BE2C (cell line): ENCODE results near the gene SEMA5B.

Experiments used
- DNase-seq: peaks from one replicate; pipeline ENCODE4 v3.0.0-alpha.2; 2020
- H3K27me3 ChIP-seq: fragments of 250-450 bp; sonication (Bioruptor Pico); 2 replicates; pipeline ENCODE4 v1.5.1; 2020; ENCODE audit warnings: mild to moderate bottlenecking
- H3K36me3 ChIP-seq: fragments of 250-450 bp; sonication (Bioruptor Pico); 2 replicates; pipeline ENCODE4 v1.5.1; 2020; ENCODE audit warnings: mild to moderate bottlenecking
- H3K4me1 ChIP-seq: fragments of 250-450 bp; sonication (Bioruptor Pico); 2 replicates; pipeline ENCODE4 v1.5.1; 2020
- H3K4me3 ChIP-seq: 2 replicates; pipeline ENCODE4 v1.5.1; 2011; ENCODE audit warnings: low read depth, low read length
- H3K9me3 ChIP-seq: fragments of 250-450 bp; sonication (Bioruptor Pico); 2 replicates; pipeline ENCODE4 v1.5.1; 2020
- TF ChIP-seq, protein P1 (sequence below): IDR thresholded peaks from 2 replicates; pipeline ENCODE4 v1.5.1; 2012; ENCODE audit warnings: mild to moderate bottlenecking, low read depth, low read length

Gene SEMA5B

DNA sequence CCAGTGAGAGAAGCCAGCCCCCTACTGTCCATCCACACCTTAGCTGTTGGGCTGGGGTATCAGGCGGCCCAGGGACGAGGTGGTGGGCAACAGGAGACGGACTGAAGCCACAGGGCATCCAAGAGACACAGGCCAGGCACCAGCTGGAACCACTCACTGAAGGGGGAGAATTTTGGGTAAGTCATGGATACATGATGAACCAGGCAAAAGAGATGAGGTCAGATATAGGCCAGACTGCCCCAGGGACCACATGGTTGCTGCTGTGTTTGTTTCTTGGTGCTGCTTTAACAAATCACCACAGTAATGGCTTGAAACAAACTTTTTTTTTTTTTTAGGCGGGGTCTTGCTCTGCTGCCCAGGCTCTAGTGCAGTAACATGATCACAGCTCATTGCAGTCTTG, 66.4 kb downstream of the SEMA5B start:
- no peaks in the 10 kb centered on the region for H3K27me3 ChIP-seq
- peaks cover 7% of the 10 kb centered on the region for H3K4me1 ChIP-seq
- TF ChIP-seq, protein P1, sequence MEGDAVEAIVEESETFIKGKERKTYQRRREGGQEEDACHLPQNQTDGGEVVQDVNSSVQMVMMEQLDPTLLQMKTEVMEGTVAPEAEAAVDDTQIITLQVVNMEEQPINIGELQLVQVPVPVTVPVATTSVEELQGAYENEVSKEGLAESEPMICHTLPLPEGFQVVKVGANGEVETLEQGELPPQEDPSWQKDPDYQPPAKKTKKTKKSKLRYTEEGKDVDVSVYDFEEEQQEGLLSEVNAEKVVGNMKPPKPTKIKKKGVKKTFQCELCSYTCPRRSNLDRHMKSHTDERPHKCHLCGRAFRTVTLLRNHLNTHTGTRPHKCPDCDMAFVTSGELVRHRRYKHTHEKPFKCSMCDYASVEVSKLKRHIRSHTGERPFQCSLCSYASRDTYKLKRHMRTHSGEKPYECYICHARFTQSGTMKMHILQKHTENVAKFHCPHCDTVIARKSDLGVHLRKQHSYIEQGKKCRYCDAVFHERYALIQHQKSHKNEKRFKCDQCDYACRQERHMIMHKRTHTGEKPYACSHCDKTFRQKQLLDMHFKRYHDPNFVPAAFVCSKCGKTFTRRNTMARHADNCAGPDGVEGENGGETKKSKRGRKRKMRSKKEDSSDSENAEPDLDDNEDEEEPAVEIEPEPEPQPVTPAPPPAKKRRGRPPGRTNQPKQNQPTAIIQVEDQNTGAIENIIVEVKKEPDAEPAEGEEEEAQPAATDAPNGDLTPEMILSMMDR, result no peak
- H3K4me3 ChIP-seq, result no peak overlapping the region
- no peaks in the 10 kb centered on the region for H3K9me3 ChIP-seq
- no peaks in the 10 kb centered on the region for H3K36me3 ChIP-seq
- peak; percentile 34 for DNase-seq

DNA sequence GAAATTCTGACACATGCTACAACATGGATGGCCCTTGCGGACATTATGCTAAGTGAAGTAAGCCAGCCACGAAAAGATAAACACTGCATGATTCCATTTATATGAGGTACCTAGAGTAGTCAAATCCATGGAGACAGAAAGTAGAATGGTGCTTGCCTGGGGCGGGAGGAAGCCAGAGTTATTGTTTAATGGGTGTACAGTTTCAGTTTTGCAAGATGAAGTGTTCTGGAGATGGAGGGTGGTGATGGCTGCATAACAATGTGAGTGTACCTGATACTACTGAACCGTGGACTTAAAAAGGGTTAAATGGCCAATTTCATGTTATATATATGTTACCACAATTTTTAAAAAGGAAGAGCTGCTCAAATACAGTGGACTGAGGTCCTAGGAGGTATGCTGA, 66.9 kb downstream of the SEMA5B start:
- Histone ChIP-seq H3K4me1 (peaks cover 7% of the 10 kb centered on the region), H3K9me3 (no peaks in the 10 kb centered on the region), H3K36me3 (no peaks in the 10 kb centered on the region), H3K4me3 (no peak overlapping the region), H3K27me3 (no peaks in the 10 kb centered on the region)
- no peak for DNase-seq
- TF ChIP-seq, protein P1, result no peak

DNA sequence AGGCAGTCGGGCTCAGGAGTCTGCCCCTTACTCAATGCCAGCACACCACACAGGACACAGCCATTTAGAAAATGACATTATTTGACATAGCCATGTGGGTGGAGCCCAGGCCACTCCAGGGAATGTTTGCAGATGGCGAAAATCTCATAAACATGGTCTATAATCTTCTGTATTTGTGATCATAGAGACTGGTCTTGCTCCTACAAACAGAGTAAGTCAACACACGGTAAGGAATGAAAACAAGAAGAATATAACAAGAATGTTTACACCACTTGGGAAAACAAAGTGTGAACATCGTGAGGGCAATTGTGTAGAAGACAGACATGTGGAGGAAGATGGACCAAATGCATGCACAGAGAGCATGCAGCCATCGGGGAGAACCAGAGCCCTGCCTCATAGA, 68.2 kb downstream of the SEMA5B start:
- TF ChIP-seq, protein P1, result no peak
- H3K27me3 ChIP-seq, result no peaks in the 10 kb centered on the region
- H3K4me1 ChIP-seq, result peaks cover 7% of the 10 kb centered on the region; the same call in 1 of the 2 replicates
- H3K9me3 ChIP-seq, result no peaks in the 10 kb centered on the region
- DNase-seq, result no peak
- H3K36me3 ChIP-seq, result no peaks in the 10 kb centered on the region
- H3K4me3 ChIP-seq, result no peak overlapping the region

DNA sequence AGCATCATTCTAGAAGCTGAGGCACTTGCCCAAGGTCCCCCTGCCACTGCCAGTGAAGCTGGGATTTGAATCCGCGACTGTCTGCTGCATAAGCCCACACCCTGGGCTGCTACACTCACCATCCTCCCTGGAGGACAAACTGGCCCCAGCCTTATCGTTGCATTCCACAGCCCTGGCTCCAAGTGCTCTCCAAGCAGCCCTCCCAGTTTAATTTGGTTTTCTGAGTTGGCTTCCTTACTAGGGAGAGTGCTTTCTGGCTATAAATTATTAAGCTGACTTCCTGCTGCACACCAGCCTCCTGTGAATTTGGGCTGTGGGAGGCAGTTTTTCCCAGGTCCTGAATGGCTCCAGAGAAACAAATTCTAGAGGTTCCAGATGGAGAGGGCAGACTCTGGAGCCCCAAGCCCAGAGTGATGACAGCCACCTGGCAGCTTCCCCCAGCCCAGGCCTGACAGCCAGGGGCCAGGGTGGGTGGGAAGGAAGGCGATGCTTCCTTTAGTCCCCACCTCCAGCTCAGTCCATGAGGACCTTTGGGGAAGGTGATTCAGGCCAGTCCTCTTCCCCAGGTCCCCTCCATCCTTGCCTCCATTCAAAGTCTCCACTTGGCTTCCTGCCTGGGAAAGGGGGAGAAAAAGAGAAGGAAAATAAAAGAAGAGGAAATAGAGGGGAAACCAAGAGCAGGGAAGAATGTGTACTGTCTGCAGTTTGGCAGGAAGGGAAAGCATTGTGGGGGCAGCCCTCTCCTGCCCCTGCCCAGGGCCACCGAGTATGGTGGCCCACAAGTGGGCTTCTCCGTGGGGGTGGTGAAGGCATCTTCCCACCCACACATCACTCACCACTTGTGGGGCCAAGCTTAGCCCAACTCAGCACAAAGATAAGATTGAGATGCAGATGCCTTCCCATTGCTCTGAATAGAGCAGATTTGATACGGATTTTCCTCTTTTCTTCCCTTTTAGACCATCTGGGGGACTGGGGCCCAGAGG, 69.6 kb downstream of the SEMA5B start:
- TF ChIP-seq, protein P1, result no peak
- no peaks in the 10 kb centered on the region for H3K36me3 ChIP-seq

GRCh38 chr3:122956693-122957455, 70.7 kb downstream of the SEMA5B start:
- H3K9me3 ChIP-seq, result no peaks in the 10 kb centered on the region
- no peak for DNase-seq

More for the DNA sequence above, 69.6 kb downstream of the SEMA5B start:
- H3K4me1 ChIP-seq, result peaks cover 7% of the 10 kb centered on the region; the same call in 1 of the 2 replicates
- H3K27me3 ChIP-seq, result no peaks in the 10 kb centered on the region
- no peaks in the 10 kb centered on the region for H3K9me3 ChIP-seq
- H3K4me3 ChIP-seq, result no peak overlapping the region
- DNase-seq, result no peak

More at GRCh38 chr3:122956693-122957455, 70.7 kb downstream of the SEMA5B start:
- Histone ChIP-seq H3K27me3 (no peaks in the 10 kb centered on the region), H3K36me3 (no peaks in the 10 kb centered on the region), H3K4me1 (peaks cover 7% of the 10 kb centered on the region; the same call in 1 of the 2 replicates), H3K4me3 (no peak overlapping the region)
- TF ChIP-seq, protein P1, result no peak
